Measurements from ENCODE around the gene CETN2. TPM values are rescaled to one million over a fixed set of nuclear protein-coding genes. Genes with fewer than 3 reads are reported as not detected.
"Not testable (repeated sequence)": the region's sequence is repeated elsewhere in the genome, so short reads cannot be mapped to it uniquely, and the experiment has no call there.

Gene CETN2
- total and polyA plus RNA-seq, 7 donors = 9.2 to 29.8 (median 15.0) TPM

- TF ChIP-seq CTCF (IDR thresholded peaks at IDR 0.05) = no peak
- Histone ChIP-seq H3K4me3 (no peak overlapping the region), H3K27ac (no peak overlapping the region), H3K9me3 (no peaks in the 10 kb centered on the region), H3K36me3 (ENCODE audit: insufficient read depth in 1 of 2, low read depth in 1 of 2) (no peaks in the 10 kb centered on the region), H3K4me1 (no peaks in the 10 kb centered on the region), H3K27me3 (ENCODE audit: insufficient read depth in 3 of 3, low read length in 2 of 3) (peaks cover 0 to 16% (median 0%) of the 10 kb centered on the region in 3 donors)
- WGBS, 3 donors = 48 to 61% (median 58%) methylated on average over 5 of the region's 5 CpGs
- DNase-seq (no peak), ATAC-seq (no peak)
- intact Hi-C loops (cut with DNase I) = no loop called here
These were observed 17.4 kb downstream of the CETN2 start for GRCh38 chrX:152813206-152813605.

- DNase-seq (no peak), ATAC-seq (no peak)
- no peak for TF ChIP-seq CTCF (IDR thresholded peaks at IDR 0.05)
- Histone ChIP-seq H3K27ac (no peak overlapping the region), H3K36me3 (ENCODE audit: insufficient read depth in 1 of 2, low read depth in 1 of 2) (no peaks in the 10 kb centered on the region), H3K4me1 (no peaks in the 10 kb centered on the region), H3K4me3 (no peak overlapping the region), H3K27me3 (ENCODE audit: insufficient read depth in 3 of 3, low read length in 2 of 3) (peaks cover 0 to 16% (median 0%) of the 10 kb centered on the region in 3 donors), H3K9me3 (no peaks in the 10 kb centered on the region)
- intact Hi-C loops (cut with DNase I) = no loop called here
- WGBS, 3 donors = 29 to 35% (median 32%) methylated on average over 3 to 4 of the region's 4 CpGs
These were observed 20.2 kb downstream of the CETN2 start for GRCh38 chrX:152810403-152810802.

- H3K9me3 ChIP-seq = no peaks in the 10 kb centered on the region
- no peak for TF ChIP-seq CTCF (IDR thresholded peaks at IDR 0.05)
- no peak overlapping the region for H3K27ac ChIP-seq
- DNase-seq (no peak), ATAC-seq (no peak)
- H3K4me1 ChIP-seq = no peaks in the 10 kb centered on the region
- H3K4me3 ChIP-seq = no peak overlapping the region
- H3K36me3 ChIP-seq (ENCODE audit: insufficient read depth in 1 of 2, low read depth in 1 of 2) = no peaks in the 10 kb centered on the region
- peaks cover 0 to 11% (median 0%) of the 10 kb centered on the region in 3 donors for H3K27me3 ChIP-seq (ENCODE audit: insufficient read depth in 3 of 3, low read length in 2 of 3)
- intact Hi-C loops (cut with DNase I) = no loop called here
- 60 to 74% (median 73%) methylated on average over 4 of the region's 4 CpGs for WGBS, 3 donors
These were observed 24.5 kb downstream of the CETN2 start for GRCh38 chrX:152806035-152806434.

- ATAC-seq (no peak), DNase-seq (no peak)
- peaks cover 0 to under 1% (median 0%) of the 10 kb centered on the region in 3 donors for H3K27me3 ChIP-seq (ENCODE audit: insufficient read depth in 3 of 3, low read length in 2 of 3)
- no peak overlapping the region for H3K4me3 ChIP-seq
- TF ChIP-seq CTCF (IDR thresholded peaks at IDR 0.05) = no peak
- no peaks in the 10 kb centered on the region for H3K36me3 ChIP-seq (ENCODE audit: insufficient read depth in 1 of 2, low read depth in 1 of 2)
- H3K27ac ChIP-seq = no peak overlapping the region
- H3K4me1 ChIP-seq = no peaks in the 10 kb centered on the region
- H3K9me3 ChIP-seq = no peaks in the 10 kb centered on the region
- WGBS, 3 donors = 56 to 76% (median 73%) methylated on average over 1 of the region's 1 CpG
- intact Hi-C loops (cut with DNase I) = no loop called here
These were observed 31.6 kb downstream of the CETN2 start for GRCh38 chrX:152798945-152799344.

GRCh38 chrX:152787062-152787461 is 43.5 kb downstream of the CETN2 start:
- H3K27ac ChIP-seq; H3K9me3 ChIP-seq; H3K4me3 ChIP-seq; H3K27me3 ChIP-seq (ENCODE audit: insufficient read depth in 3 of 3, low read length in 2 of 3); H3K4me1 ChIP-seq; ATAC-seq; DNase-seq; intact Hi-C loops (cut with DNase I); H3K36me3 ChIP-seq (ENCODE audit: insufficient read depth in 1 of 2, low read depth in 1 of 2): not testable (repeated sequence)
- WGBS, 3 donors = no CpG with 5 or more reads among the region's 3 CpGs

Other genes with a start within 250 kb of the CETN2 start
- not detected for gene GABRQ, start 192.9 kb downstream of the CETN2 start, total RNA-seq
- gene GABRQ, start 192.9 kb downstream of the CETN2 start, polyA plus RNA-seq = not detected
- not detected for gene MAGEA3, start 132.0 kb downstream of the CETN2 start, total RNA-seq
- not detected for gene MAGEA3, start 132.0 kb downstream of the CETN2 start, polyA plus RNA-seq
- gene CSAG2, start 121.5 kb downstream of the CETN2 start, total RNA-seq = not detected
- gene CSAG2, start 121.5 kb downstream of the CETN2 start, polyA plus RNA-seq = not detected
- gene MAGEA2B, start 116.1 kb downstream of the CETN2 start, total RNA-seq = not detected
- not detected for gene MAGEA2B, start 116.1 kb downstream of the CETN2 start, polyA plus RNA-seq
- not detected for gene CSAG1, start 97.0 kb downstream of the CETN2 start, total RNA-seq
- under 1 TPM in 1 of 3 donors, not detected in 2; 0.04 TPM for gene CSAG1, start 97.0 kb downstream of the CETN2 start, polyA plus RNA-seq
- not detected for gene MAGEA12, start 97.0 kb downstream of the CETN2 start, total RNA-seq
- gene MAGEA12, start 97.0 kb downstream of the CETN2 start, polyA plus RNA-seq = not detected
- not detected for gene MAGEA2, start 76.9 kb downstream of the CETN2 start, total RNA-seq
- not detected for gene MAGEA2, start 76.9 kb downstream of the CETN2 start, polyA plus RNA-seq
- not detected for gene CSAG3, start 71.5 kb downstream of the CETN2 start, total RNA-seq
- not detected for gene CSAG3, start 71.5 kb downstream of the CETN2 start, polyA plus RNA-seq
- gene MAGEA6, start 61.1 kb downstream of the CETN2 start, total RNA-seq = not detected
- gene MAGEA6, start 61.1 kb downstream of the CETN2 start, polyA plus RNA-seq = not detected
- gene NSDHL, start 306 bp upstream of the CETN2 start, total RNA-seq = 1 to 10 TPM; 5.3 to 9.3 (median 7.5) TPM
- 10 to 100 TPM in 2 of 3 donors, 1 to 10 TPM in 1; 8.1 to 18.7 (median 11.5) TPM for gene NSDHL, start 306 bp upstream of the CETN2 start, polyA plus RNA-seq
- gene ZNF185, start 67.3 kb upstream of the CETN2 start, total RNA-seq = 1 to 10 TPM; 1.3 to 1.5 (median 1.4) TPM
- 1 to 10 TPM in 1 of 3 donors, under 1 TPM in 2; 0.79 to 1.1 (median 0.79) TPM for gene ZNF185, start 67.3 kb upstream of the CETN2 start, polyA plus RNA-seq
- gene PNMA5, start 163.4 kb upstream of the CETN2 start, total RNA-seq = not detected
- not detected for gene PNMA5, start 163.4 kb upstream of the CETN2 start, polyA plus RNA-seq
- gene PNMA3, start 225.7 kb upstream of the CETN2 start, total RNA-seq = under 1 TPM in 3 of 4 donors, not detected in 1; 0.10 to 0.69 (median 0.30) TPM
- gene PNMA3, start 225.7 kb upstream of the CETN2 start, polyA plus RNA-seq = under 1 TPM; 0.03 to 0.04 (median 0.04) TPM
- 1 to 10 TPM in 1 of 4 donors, under 1 TPM in 3; 0.17 to 1.3 (median 0.29) TPM for gene PNMA6A, start 241.7 kb upstream of the CETN2 start, total RNA-seq
- gene PNMA6A, start 241.7 kb upstream of the CETN2 start, polyA plus RNA-seq = under 1 TPM; 0.09 to 0.31 (median 0.20) TPM